GM18909 (cell line): ENCODE data around the gene INPP5D.

ENCODE experiments used
- ATAC-seq: cut with Tn5 transposase; IDR thresholded peaks from one replicate; pipeline ENCODE4 v1.9.1; 2021; ENCODE audit warnings: mild to moderate bottlenecking; ENCODE audit not compliant: unreplicated experiment, poor library complexity

INPP5D gene

DNA sequence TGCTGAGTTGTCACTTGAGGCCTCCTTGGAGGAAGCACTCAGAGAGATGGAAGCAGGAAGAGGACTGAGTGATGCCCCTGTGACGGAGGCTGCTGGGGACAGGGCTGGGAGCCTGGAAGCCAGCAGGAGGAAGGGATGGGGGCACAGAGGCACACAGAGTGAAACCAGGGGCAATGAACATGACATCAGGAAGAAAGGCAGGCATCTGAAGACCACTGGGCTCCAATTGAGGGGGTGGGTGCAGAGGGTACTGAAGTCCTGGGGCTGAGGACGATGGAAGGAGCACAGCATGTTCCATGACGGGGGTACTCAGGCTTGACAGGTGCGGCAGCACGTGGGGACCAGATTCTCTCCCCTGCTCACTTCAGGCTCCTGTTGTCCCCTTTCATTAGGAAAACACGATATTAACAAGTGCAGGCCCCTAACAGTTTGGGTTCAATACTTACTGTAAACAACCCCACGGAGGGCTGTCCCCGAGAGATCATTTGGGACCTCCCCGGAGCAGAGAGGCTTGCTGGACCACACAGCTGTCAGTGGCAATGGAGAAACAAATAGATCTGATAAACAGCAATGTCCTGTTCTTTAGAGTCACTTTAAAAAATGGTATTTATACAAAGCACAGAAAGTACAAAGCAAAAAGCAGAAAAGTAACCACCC is 8.7 kb downstream of the INPP5D start:
- no peak for ATAC-seq

DNA sequence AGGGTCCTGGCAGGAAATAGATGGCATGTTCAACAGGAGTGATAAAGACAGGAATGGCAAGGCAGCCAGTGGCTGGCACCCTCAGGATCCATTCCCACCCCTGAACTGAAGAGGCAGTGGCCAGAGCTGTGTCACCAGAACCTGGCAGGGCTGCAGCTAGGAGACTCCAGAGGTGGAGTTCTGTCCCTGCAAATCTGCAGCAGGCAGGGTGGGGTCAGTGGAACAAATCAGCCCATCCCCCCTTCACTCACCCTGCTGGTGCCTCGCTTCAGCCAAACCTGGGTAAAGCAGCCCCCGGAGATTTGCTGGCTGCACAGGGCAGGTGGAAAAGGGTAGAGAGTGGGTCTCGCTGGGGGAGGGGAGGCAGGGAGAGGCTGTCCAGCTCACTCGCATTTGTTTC is 12.7 kb downstream of the INPP5D start:
- ATAC-seq = no peak

DNA sequence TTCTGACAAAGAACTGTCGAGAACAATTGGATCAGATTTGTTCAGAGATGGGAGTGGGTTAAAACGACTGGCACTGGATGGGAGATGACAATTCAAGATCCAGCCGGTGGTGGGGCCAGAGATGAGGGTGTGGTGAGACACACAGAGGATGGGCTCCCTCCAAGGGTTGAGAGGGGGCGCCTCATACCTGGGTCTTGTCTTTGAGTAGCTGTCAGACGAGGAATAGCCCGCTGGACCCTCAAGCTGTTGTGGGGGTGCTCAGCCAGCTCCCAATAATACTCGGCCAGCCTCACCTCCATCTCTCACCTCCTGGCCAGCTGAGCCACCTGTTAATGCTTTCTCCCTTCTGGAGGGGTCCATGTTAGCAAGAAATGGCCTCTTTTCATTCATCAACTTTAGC is 14.0 kb downstream of the INPP5D start:
- ATAC-seq = no peak

DNA sequence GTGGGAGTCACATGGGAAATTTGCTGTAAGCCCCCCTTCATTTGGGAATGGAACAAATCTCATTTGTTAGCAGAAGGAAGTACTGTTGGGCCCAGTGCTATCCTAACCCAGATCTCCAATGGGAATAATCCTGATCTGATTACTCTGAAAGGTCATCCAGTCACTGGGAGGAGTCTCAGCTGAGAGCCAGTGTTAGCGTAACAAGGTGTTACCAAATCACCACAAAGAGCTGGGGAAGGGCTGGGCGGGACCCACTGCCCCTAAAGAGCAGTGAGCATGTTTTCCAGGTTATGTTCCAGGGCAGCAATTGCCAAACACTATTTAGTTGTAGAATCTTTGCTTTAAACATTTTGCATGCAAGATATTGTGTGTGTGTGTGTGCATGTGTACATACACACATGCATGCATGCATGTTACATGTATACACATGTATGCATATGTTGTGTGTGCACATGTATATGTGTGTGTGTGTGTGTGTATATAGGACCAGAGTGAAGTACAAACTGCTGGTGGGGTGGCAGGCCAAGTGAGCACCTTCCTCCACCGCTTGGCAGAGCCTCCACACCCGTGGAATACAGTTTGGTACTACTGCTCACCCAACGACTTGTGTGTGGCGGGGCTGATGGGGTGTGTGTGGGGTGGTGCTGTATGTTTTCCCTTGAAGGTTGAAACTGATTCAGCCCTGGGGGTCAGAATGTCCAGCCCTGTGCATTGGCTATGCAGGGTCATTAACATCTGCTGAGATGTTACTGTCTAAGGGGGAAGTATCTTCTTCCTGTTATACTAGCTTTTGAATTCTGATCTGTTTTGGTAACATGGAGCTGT is 15.2 kb downstream of the INPP5D start:
- ATAC-seq = peak; percentile 25

DNA sequence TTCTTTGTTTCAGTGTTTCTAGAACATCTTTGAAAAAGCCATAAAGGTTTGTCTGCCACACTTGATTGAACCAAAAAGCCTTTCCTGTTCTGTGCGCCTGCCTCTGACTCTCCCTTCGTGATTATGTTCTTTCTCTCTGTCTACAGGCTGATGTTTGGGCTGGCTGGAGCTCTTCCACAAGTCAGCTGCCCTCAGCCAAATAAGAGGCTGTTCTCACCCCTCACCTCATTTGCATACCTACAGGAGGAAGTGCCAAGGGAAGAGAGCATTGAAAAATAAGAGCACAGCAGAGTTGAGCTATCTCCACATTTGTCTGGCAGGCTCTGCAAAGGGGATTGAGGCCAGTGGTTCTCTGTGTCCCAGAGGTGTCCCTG is 15.8 kb downstream of the INPP5D start:
- peak; percentile 65 for ATAC-seq

DNA sequence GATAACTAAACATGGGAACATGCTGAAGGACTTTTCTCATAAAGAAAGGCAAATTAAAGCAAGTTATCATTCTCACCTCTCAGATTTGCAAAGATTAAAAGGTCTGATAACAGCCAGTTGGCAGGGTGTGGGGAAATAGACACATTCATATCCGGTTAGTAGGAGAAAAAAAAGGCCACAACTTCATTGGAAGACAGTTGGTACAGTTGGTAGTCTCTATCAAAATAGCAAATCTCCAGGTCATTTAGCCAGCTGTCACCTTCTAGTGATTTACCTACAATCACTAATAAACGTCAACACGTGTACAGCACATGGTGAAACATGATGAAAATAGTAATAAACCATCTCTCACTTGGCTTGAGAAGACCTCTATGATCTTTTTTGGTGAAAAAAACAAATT is 16.6 kb downstream of the INPP5D start:
- no peak for ATAC-seq

DNA sequence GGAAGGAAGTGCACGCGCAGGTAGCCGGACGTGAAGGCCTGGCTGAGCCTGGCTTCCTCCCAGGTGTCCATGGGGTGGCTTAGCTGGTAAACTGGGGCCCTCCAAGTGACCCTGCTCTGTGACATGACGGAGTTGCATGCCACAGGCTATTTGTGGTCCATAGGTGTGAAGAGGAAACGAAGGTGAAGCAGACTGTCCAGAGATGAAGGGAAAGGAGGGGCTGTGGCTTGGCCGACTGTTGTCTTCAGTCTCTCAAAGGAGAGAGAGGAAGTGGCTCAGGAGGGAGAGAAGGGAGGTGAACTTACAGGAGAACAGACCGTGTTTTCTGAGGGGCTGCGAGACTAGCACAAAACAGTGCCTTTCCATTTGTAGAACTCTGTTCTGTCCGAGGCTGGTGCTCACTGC is 19.3 kb downstream of the INPP5D start:
- ATAC-seq = peak; percentile 51

DNA sequence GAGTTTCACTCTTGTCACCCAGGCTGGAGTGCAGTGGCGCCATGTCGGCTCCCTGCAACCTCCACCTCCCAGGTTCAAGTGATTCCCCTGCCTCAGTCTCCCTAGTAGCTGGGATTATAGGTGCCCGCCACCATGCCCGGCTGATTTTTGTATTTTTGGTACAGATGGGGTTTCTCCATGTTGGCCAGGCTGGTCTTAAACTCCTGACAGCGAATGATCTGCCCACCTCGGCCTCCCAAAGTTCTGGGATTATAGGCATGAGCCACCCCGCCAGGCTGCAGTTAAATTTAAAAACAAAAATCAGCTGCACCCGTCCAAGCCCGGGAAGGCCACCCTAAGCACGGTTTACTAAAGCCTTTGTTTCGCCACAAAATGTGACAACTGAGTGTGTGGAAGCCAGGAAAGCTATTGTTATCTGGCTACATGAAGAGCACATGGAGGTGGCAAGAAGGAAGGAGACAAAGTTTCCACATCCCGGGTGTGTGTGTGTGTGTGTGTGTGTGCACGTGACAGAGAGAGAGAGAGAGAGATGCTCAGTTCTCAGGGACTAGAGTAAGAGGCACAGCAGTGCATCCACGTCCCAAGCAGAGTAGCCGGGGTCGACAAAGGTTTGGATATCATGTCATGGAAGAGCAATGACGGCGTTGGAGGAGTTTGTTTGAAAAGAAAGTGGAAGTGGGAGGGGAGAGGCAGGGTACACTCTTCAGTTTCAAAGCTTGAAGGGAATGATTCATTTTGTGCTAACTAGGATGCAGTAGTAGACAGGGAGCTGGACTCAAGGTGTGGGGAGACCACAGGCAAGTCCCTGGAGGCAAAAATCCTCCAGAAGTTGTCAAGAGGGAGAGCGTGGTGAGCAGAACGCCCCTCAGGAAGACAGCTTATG is 20.1 kb downstream of the INPP5D start:
- no peak for ATAC-seq

DNA sequence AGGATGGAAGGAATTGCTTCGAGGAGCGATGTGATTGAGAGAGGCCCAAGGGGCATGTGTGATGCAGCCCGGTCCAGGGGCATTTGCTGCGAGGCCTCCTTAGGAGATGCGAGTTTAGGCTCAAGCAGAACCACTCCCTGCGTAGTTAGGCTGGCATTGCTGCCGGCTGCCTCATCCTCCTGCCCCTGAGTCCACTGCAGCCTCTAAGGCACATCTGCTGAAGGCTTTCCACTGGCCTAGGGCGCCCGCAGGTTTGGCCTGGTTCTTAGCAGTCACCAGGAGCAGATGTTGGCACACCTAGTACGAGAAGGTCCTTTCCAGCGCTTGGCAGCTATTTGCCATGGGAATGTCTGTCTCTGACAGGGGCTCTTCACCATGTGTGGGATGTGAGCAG is 20.7 kb downstream of the INPP5D start:
- ATAC-seq = no peak

DNA sequence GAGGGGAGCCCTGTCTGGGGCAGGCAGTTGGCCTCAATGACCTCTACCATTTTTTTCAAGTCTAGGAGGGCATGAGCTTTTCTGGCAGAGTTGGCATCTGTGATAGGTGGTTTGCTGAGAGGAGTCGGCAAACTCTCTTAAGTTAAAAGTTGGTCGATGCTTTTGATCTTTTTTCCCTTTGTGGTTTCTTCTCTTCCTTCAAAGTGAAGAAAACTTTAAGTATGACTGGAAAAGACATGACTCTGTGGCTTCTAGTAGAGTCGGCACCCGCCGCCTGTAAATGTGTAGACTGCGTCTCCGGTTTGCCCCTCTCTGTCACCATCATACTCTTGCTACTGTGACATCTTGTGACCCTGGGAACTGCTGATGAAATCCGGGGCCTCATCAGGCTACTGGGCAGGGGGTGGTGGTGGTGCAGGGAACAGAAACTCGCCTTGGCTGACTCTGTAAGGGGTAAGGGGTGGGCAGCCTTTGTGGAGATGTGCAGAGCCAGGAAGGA is 21.1 kb downstream of the INPP5D start:
- peak; percentile 21 for ATAC-seq

DNA sequence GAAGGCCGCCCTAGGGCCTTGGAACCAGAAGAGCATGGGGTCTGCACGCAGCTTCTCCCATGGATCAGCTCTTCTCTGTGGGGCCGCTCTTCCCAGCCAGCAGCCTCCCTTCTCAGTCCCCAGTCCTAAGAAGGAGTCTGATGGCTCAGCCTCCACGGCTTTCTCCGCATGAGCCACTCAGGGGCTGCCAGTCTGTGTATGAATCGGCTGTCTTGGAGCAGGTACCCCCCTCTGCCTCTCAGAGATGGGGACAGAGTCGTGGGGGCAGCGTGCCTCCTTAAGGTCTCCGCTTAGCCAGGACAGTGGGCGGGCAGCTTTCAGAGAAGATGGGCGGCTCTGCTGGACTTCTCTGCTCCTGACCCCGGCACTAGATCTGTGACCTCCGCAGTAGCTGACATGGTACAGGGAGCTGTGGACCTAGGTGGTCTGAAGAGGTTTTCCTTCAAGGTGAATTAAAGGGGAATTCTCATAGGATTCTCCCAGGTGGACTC is 21.6 kb downstream of the INPP5D start:
- peak; percentile 4 for ATAC-seq

DNA sequence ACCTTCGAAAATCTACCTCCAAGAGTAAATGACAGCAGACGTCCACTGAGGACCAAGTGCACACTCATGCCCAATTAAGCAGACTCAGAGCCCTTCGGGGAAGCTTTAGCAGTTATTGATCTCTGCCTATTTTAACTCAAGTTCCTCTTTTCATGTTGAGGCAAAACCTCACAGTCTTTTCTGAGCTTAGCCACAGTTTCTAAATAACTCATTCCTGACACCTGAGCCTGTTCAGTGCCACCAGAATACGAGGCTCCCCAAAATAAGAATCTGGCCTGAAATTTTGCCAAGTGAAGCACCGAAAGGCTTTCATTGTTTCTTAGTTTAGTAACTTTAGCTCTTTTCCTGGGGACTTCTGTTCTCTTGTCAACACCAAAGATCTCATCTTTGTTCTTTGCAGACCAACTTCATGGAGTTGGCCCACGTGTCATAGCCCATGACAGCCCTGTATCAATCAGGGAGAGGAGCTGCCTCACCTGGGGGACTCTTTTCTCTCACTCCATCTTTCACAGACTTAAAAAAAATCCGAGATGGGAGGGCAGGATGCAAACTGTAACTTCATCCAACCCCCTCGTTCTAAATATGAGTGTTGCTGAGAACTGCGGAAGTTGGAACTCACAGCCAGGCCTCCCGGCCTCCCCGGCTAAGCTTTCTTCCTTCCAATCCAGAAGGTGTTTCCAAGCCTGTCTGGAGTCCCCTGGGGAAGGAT is 22.2 kb downstream of the INPP5D start:
- ATAC-seq = peak; percentile 46

DNA sequence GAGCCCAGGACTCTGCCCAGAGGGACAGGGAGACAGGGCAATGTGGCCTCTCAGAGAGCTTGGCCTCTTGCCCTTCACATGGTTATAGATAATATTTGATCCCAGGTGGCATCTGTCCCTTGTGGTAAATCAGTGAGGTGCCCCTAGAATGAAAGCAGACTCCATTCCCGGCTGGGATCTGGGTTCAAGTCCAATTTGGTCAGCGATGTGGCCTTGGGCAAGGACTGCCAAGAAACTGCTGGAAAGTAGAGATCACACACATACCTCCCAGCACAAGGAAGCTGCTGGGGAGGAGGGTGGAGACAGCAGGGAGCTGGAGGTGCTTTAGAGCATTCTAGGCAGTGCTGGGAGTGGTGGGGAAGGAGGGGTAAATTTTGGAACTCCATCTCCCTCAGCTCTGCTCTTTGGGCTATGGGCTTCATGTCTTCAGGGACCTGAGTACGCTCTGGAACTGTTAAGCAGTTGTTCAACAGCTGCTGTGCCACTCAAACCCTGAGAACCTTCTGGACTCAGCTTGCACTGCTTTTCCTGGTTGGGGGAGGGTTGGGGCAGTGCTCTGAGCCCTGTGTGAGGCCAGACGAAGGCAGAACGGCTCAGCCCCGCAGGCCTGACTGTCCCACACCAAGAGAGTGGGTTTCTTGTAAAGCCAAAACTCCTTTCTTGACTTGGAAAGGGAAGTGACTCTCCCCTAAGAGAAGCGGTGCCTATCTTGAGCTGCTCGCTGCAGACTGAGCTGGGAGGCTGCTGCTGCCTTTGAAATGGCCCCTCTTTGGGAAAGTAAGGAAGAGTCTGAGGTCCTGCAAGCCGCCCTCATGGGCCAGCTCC is 23.0 kb downstream of the INPP5D start:
- no peak for ATAC-seq

DNA sequence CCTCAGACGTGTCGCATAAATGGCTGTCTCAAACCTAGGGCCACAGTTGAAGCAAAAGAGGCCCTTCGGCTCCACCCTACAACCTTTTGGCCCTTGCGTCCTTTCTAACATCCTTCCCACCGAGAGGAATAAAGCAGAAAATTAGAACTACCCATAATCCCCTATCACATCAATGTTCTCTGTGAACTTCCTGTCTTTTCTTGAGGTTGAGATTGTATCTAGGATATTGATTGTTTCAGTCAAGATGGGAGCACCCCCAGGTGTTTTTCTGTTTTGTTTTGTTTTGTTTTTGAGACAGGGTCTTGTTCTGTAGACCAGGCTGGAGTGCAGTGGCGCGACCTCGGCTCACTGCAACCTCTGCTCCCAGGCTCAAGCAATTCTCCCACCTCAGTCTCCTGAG is 23.6 kb downstream of the INPP5D start:
- ATAC-seq = no peak

DNA sequence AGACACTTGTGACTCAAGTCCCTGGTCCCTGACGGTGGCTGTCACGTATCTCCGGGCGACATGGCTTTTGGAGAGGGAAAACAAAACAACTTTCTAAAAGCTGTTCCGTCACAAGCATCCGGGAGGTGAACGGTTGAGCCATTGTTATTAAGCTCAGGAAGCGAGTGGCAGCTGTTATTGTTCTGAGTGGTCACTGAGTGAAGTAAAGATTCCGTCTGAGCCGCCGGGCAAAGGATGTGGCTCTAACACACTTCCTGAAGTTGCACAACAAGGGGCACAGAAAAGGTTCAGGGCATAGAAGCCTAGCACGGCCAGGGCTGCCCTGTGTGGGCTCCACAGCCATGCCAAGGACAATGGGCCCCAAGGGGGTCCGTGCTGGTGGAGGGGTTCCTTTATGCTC is 24.3 kb downstream of the INPP5D start:
- peak; percentile 32 for ATAC-seq

DNA sequence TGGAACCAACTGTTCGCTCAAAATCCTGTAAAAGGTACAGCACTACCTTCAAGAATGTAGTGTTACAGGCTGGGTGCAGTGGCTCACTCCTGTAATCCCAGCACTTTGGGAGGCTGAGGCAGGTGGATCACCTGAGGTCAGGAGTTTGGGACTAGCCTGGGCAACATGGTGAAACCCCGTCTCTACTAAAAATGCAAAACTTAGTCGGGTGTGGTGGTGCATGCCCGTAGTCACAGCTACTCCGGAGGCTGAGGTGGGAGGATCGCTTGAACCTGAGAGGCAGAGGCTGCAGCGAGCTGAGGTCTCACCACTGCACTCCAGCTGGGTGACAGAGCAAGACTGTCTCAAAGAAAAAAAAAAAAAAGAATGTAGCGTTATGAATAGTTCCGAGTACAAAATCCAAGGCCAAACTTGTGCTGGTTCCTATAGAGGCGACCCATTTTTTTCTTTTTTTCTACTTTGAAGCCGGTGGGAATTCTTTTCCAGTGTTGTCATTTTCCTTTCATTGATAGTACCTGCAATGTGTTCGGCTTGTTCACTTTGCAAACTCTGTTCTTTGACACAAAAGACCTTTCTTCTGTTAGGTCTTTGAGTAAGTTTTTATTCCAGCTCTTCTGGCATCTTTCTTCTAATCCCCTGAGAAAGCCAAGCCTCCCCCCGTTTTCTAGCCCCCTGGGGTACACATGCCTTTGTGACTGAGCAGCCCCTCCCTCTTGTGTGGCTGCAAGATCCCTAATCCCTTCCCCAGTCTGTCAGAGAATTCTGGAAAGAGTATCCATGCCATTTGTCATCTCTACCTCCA is 25.1 kb downstream of the INPP5D start:
- no peak for ATAC-seq

DNA sequence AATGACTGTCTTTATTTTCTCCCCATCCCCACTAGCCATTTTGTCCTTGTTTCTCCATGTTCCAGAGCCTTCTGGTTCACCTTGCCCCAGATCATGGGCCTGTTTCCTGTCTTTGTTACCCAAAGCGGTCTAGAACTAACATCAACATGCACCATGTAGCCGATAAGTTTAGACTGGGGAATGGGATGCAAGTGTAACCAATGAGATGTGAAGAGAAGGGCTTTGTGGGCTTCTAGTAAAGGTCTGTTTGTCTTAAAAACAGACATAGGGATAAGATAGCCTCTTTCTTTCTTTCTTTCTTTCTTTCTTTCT is 25.7 kb downstream of the INPP5D start:
- no peak for ATAC-seq

DNA sequence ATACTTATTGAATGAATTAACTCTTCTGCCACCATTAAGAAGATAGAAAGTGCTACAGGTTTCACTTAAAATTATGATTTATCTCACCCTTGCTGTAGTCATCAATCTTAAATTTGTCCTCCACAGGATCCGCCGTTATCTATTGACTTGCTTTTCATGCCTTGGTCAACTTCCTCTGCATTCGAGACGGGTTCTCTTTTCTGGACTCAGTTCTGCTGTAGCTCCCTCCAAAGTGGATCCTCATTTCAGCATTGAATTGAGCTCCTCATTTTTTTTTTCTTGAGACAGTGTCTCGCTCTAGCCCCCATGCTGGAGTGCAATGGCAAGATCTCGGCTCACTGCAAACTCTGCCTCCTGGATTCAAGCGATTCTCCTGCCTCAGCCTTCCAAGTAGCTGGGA is 27.6 kb downstream of the INPP5D start:
- no peak for ATAC-seq

DNA sequence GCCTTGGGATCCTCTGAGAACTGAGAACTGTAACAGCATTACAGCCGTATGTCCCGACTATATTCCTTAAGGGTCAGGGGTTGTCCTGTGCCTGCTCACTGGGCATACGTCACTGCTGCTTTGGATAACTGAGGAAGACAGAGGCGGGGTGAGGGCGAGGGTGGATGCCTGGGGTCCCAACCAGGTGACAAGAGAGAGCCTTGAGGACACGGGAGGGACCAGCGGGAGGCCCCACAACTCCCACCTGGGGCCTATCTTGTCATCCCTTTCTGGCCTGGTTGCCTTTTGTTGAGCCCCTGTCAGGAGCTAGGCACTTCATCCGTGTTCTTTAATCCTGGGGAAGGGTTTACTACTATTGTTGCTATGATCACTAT is 28.8 kb downstream of the INPP5D start:
- no peak for ATAC-seq
